ENCODE data around the gene PRSS50. TPM values are rescaled to one million over a fixed set of nuclear protein-coding genes. Genes with fewer than 3 reads are reported as not detected.

The PRSS50 gene
- total RNA-seq, 1 donor from 2014 or later, result 0.20 TPM

Other genes starting within 250 kb of the PRSS50 start
- not detected for gene RTP3, start 219.9 kb downstream of the PRSS50 start, total RNA-seq
- gene LRRC2, start 151.6 kb downstream of the PRSS50 start, total RNA-seq, result 2.9 TPM
- gene FAM240A, start 105.3 kb downstream of the PRSS50 start, total RNA-seq, result not detected
- gene ALS2CL, start 24.2 kb downstream of the PRSS50 start, total RNA-seq, result 64.5 TPM
- 1.7 TPM for gene TMIE, start 16.5 kb downstream of the PRSS50 start, total RNA-seq
- gene MYL3, start 145.6 kb upstream of the PRSS50 start, total RNA-seq, result 3.8 TPM
- 14.9 TPM for gene PTH1R, start 159.9 kb upstream of the PRSS50 start, total RNA-seq

All from upper lobe of right lung (tissue), 1 donor.